ENCODE results near the gene CLIC3. TPM values are rescaled to one million over a fixed set of nuclear protein-coding genes. Genes with fewer than 3 reads are reported as not detected.
"Not testable (repeated sequence)": the region's sequence is repeated elsewhere in the genome, so short reads cannot be mapped to it uniquely, and the experiment has no call there.

CLIC3 gene
- total RNA-seq, 1 experiment from 2014 or later: 4.2 TPM

DNA sequence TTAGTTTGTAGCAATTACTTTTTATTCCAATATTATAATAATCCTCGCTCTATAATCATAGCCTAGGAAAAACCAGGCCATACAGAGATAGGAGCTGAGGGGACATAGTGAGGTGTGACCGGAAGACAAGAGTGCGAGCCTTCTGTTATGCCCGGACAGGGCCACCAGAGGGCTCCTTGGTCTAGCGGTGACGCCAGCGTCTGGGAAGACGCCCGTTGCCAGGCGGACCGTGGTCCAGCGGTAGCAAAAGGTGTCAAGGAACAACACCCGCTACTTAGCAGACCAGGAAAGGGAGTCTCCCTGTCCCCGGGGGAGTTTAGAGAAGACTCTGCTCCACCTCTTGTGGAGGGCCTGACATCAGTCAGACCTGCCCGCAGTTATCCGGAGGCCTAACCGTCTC is 7.9 kb upstream of the CLIC3 start:
- H3K36me3 Mint-ChIP-seq (ENCODE audit: insufficient read depth, unreplicated experiment); POLR2A ChIA-PET; DNase-seq (ENCODE audit: unreplicated experiment); H3K9me3 Mint-ChIP-seq (ENCODE audit: unreplicated experiment); H3K27me3 Mint-ChIP-seq (ENCODE audit: insufficient read depth, unreplicated experiment); H3K4me3 Mint-ChIP-seq (ENCODE audit: unreplicated experiment); intact Hi-C loops (cut with micrococcal nuclease); BruUV-seq (replicated peaks); H3K4me1 Mint-ChIP-seq (ENCODE audit: insufficient read depth, unreplicated experiment); H3K27ac Mint-ChIP-seq (ENCODE audit: low read depth, unreplicated experiment): not testable (repeated sequence)
- CTCF ChIA-PET: interaction anchor here (0.6 to 2.0 kb wide), 3 partner anchors 8 to 31 kb away, joined by 3 to 4 read pairs (median 4); partner anchors contain the start of genes CLIC3 and PAXX
- peak; percentile 24 for TF ChIP-seq CTCF (IDR thresholded peaks at IDR 0.05; ENCODE audit: unreplicated experiment)

DNA sequence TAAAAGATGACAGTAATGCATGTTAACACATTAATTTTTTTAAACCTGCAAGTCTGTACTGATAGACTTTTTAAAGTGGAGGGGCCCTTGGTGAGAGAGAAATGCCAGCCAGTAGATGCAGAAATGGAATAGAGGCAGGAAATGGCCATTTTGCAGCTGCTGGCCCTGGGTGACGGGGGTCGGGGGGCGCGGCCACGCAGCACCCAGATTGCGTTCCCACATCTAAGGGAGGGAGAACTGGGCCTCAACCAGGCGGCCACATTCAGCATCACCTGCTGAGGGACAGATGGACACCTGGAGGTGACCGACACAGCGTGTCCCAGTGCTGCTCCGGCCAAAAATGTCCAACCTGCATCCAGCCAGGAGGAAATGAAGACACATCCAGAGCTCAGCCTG is 6.3 kb upstream of the CLIC3 start:
- BruUV-seq (replicated peaks): no TSS peak
- Mint-ChIP-seq H3K27ac (ENCODE audit: low read depth, unreplicated experiment) (no peak overlapping the region), H3K4me1 (ENCODE audit: insufficient read depth, unreplicated experiment) (peaks cover 2% of the 10 kb centered on the region), H3K27me3 (ENCODE audit: insufficient read depth, unreplicated experiment) (no peaks in the 10 kb centered on the region), H3K36me3 (ENCODE audit: insufficient read depth, unreplicated experiment) (no peaks in the 10 kb centered on the region), H3K4me3 (ENCODE audit: unreplicated experiment) (no peak overlapping the region), H3K9me3 (ENCODE audit: unreplicated experiment) (no peaks in the 10 kb centered on the region)
- ChIA-PET CTCF (interaction anchor here (1.1 to 2.2 kb wide), 2 partner anchors 23 to 27 kb away, joined by 3 to 18 read pairs; no protein-coding TSS in a partner anchor), POLR2A (no interaction called here)
- intact Hi-C loops (cut with micrococcal nuclease): no loop called here
- TF ChIP-seq CTCF (IDR thresholded peaks at IDR 0.05; ENCODE audit: unreplicated experiment): no peak
- DNase-seq (ENCODE audit: unreplicated experiment): no peak

DNA sequence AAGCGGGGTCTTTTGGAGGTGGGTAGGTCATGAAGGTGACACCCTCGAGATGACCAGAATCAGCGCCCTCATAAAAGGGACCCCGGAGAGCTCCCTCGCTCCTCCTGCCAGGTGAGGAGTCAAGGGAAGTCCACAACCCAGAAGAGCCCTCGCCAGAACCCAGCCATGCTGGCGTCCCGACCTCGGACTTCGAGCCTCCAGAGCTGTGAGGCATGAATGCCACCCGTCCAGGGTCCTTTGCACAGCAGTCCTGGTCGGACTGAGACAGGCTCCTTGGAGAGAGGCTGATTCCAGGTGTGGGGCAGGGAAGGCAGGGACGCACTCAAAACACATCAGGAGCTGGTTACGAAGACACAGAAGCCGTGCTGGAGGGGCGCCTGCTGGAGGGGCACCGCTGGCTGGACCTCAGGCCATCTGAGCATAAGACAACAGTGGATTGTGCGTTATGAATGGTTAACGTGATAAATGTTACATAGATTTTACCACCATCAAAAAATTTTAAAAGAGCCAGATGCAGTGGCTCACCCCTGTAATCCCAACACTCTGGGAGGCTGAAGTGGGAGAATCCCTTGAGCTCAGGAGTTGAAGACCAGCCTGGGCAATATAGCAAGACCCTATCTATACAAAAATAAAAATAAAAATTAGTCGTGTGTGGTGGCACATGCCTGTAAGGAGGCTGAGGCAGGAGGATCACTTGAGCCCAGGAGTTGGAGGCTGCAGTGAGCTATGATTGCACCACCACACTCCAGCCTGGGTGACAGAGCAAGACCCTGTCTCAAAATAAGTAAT is 5.7 kb upstream of the CLIC3 start:
- CTCF ChIA-PET: interaction anchor here (0.6 to 2.2 kb wide), 5 partner anchors 24 to 202 kb away, joined by 3 to 18 read pairs (median 3); partner anchors contain the start of gene ENTPD2
- Mint-ChIP-seq H3K9me3 (ENCODE audit: unreplicated experiment) (no peaks in the 10 kb centered on the region), H3K4me1 (ENCODE audit: insufficient read depth, unreplicated experiment) (peaks cover 4% of the 10 kb centered on the region), H3K27ac (ENCODE audit: low read depth, unreplicated experiment) (no peak overlapping the region), H3K4me3 (ENCODE audit: unreplicated experiment) (no peak overlapping the region), H3K36me3 (ENCODE audit: insufficient read depth, unreplicated experiment) (no peaks in the 10 kb centered on the region), H3K27me3 (ENCODE audit: insufficient read depth, unreplicated experiment) (no peaks in the 10 kb centered on the region)
- intact Hi-C loops (cut with micrococcal nuclease): no loop called here
- BruUV-seq (replicated peaks): no TSS peak
- no peak for TF ChIP-seq CTCF (IDR thresholded peaks at IDR 0.05; ENCODE audit: unreplicated experiment)
- POLR2A ChIA-PET: no interaction called here
- no peak for DNase-seq (ENCODE audit: unreplicated experiment)

DNA sequence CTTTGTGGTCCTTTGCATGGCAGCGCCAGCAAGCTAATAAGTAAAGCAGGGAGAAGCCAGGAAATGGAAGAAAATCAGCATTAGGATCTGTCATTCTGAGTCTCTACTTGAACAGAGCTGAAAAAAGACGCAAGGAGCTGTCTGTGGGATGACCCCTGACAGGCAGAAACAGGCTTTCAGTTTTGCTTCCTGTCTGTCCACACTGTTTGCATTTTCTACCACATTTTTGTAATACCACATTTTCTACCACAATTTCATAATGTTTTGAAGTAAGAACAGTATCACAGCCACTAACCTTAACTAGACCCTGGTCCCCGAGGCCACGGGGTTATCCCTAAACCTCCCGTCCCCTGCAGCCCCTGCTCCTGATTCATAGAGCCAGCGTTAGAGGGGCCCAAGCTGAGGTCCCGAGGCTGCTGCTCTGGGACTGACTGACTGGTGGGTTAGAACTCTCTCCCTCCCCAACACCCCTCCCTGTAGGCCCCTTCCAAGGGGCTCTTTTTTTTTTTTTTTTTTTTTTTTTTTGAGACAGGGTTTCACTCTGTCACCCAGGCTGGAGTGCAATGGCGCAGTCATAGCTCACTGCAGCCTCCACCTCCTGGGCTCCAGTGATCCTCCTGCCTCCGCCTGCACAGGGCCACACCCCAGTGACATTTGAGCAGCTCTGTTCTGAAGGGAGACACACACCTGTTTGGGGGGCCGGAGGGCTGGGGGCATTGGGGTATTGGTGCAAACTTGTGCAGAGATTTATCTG is 4.0 kb upstream of the CLIC3 start:
- no peak overlapping the region for H3K27ac Mint-ChIP-seq (ENCODE audit: low read depth, unreplicated experiment)

More for the DNA sequence above, 4.0 kb upstream of the CLIC3 start:
- ChIA-PET POLR2A (no interaction called here), CTCF (interaction anchor here (0.6 to 1.6 kb wide), 4 partner anchors 29 to 66 kb away, joined by 3 to 10 read pairs (median 4); partner anchors contain the start of genes ABCA2 and C8G)
- intact Hi-C loops (cut with micrococcal nuclease): no loop called here
- Mint-ChIP-seq H3K27me3 (ENCODE audit: insufficient read depth, unreplicated experiment) (no peaks in the 10 kb centered on the region), H3K36me3 (ENCODE audit: insufficient read depth, unreplicated experiment) (no peaks in the 10 kb centered on the region), H3K4me3 (ENCODE audit: unreplicated experiment) (no peak overlapping the region), H3K9me3 (ENCODE audit: unreplicated experiment) (no peaks in the 10 kb centered on the region), H3K4me1 (ENCODE audit: insufficient read depth, unreplicated experiment) (peaks cover 4% of the 10 kb centered on the region)
- no peak for TF ChIP-seq CTCF (IDR thresholded peaks at IDR 0.05; ENCODE audit: unreplicated experiment)
- no TSS peak for BruUV-seq (replicated peaks)
- no peak for DNase-seq (ENCODE audit: unreplicated experiment)
